A549 (cell line): Measurements from ENCODE around the gene TRAPPC12.

Experiments
- EHMT2 ChIP-seq: fragments of 200-600 bp; sonication (generic); IDR thresholded peaks from 2 replicates; pipeline ENCODE4 v1.6.1; 2016; ENCODE audit warnings: antibody characterized with exemption, low read depth, mild to moderate bottlenecking, moderate library complexity
- FOSL2 ChIP-seq, 2 experiments: fragments of 450-650 bp in 1 of 2; fragments of >200 bp in 1 of 2; sonication (Bioruptor Twin) in 1 of 2; formaldehyde crosslinking; IDR thresholded peaks; 2 replicates each; pipeline versions ENCODE4 v1.5.0 to v1.6.1; 2016 to 2020; ENCODE audit warnings: mild to moderate bottlenecking in 1 of 2, moderate library complexity in 1 of 2
- JUN ChIP-seq, 2 experiments: fragments of >200 bp; sonication (Bioruptor Twin); formaldehyde crosslinking; IDR thresholded peaks; 2 replicates in 1 of 2; 3 replicates in 1 of 2; pipeline ENCODE4 v1.6.1; 2016 to 2017
- JUNB ChIP-seq: fragments of >200 bp; sonication (Bioruptor Twin); formaldehyde crosslinking; IDR thresholded peaks from 2 replicates; pipeline ENCODE4 v1.6.1; 2016
- MAX ChIP-seq: IDR thresholded peaks from 2 replicates; pipeline ENCODE4 v1.6.1; 2012
- RAD21 ChIP-seq, 2 experiments: fragments of >200 bp in 1 of 2; sonication (Bioruptor Twin) in 1 of 2; formaldehyde crosslinking in 1 of 2; IDR thresholded peaks in 1 of 2; conservative IDR thresholded peaks in 1 of 2; 2 replicates in 1 of 2; 3 replicates in 1 of 2; pipeline ENCODE4 v1.6.1; 2012 to 2018; ENCODE audit warnings: inconsistent platforms in 1 of 2
- RARB ChIP-seq: fragments of 250-450 bp; sonication (Bioruptor Pico); IDR thresholded peaks from 2 replicates; pipeline ENCODE4 v1.8.0; 2021; ENCODE audit warnings: mild to moderate bottlenecking, moderate library complexity
- RCOR1 ChIP-seq: fragments of 150-350 bp; IDR thresholded peaks from 2 replicates; pipeline ENCODE4 v1.6.1; 2014; ENCODE audit warnings: antibody characterized with exemption, low read length, low read depth
- SMC3 ChIP-seq: fragments of >200 bp; sonication (Bioruptor Twin); formaldehyde crosslinking; IDR thresholded peaks from 3 replicates; pipeline ENCODE4 v1.6.1; 2018; ENCODE audit warnings: inconsistent platforms
- TF ChIP-seq, protein P1 (sequence below): fragments of >200 bp; sonication (Bioruptor Twin); formaldehyde crosslinking; IDR thresholded peaks from 3 replicates; pipeline ENCODE4 v1.5.1; 2016
- TF ChIP-seq, protein P2 (sequence below): fragments of 200-600 bp; sonication (generic); IDR thresholded peaks from 2 replicates; pipeline ENCODE4 v1.6.1; 2016; ENCODE audit warnings: antibody characterized with exemption, mild to moderate bottlenecking, moderate library complexity

- TF ChIP-seq, protein P1, sequence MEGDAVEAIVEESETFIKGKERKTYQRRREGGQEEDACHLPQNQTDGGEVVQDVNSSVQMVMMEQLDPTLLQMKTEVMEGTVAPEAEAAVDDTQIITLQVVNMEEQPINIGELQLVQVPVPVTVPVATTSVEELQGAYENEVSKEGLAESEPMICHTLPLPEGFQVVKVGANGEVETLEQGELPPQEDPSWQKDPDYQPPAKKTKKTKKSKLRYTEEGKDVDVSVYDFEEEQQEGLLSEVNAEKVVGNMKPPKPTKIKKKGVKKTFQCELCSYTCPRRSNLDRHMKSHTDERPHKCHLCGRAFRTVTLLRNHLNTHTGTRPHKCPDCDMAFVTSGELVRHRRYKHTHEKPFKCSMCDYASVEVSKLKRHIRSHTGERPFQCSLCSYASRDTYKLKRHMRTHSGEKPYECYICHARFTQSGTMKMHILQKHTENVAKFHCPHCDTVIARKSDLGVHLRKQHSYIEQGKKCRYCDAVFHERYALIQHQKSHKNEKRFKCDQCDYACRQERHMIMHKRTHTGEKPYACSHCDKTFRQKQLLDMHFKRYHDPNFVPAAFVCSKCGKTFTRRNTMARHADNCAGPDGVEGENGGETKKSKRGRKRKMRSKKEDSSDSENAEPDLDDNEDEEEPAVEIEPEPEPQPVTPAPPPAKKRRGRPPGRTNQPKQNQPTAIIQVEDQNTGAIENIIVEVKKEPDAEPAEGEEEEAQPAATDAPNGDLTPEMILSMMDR: no peak
- TF ChIP-seq, protein P2, sequence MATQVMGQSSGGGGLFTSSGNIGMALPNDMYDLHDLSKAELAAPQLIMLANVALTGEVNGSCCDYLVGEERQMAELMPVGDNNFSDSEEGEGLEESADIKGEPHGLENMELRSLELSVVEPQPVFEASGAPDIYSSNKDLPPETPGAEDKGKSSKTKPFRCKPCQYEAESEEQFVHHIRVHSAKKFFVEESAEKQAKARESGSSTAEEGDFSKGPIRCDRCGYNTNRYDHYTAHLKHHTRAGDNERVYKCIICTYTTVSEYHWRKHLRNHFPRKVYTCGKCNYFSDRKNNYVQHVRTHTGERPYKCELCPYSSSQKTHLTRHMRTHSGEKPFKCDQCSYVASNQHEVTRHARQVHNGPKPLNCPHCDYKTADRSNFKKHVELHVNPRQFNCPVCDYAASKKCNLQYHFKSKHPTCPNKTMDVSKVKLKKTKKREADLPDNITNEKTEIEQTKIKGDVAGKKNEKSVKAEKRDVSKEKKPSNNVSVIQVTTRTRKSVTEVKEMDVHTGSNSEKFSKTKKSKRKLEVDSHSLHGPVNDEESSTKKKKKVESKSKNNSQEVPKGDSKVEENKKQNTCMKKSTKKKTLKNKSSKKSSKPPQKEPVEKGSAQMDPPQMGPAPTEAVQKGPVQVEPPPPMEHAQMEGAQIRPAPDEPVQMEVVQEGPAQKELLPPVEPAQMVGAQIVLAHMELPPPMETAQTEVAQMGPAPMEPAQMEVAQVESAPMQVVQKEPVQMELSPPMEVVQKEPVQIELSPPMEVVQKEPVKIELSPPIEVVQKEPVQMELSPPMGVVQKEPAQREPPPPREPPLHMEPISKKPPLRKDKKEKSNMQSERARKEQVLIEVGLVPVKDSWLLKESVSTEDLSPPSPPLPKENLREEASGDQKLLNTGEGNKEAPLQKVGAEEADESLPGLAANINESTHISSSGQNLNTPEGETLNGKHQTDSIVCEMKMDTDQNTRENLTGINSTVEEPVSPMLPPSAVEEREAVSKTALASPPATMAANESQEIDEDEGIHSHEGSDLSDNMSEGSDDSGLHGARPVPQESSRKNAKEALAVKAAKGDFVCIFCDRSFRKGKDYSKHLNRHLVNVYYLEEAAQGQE: no peak
- TF ChIP-seq RCOR1: no peak
- TF ChIP-seq FOSL2 (IDR thresholded peaks at IDR 0.05): no peak
- no peak for TF ChIP-seq FOSL2 (CRISPR knock-in tag; IDR thresholded peaks at IDR 0.05)
- no peak for TF ChIP-seq RAD21 (conservative IDR thresholded peaks at IDR 0.05 in 1 of 2, IDR thresholded peaks at IDR 0.05 in 1 of 2)
- no peak for TF ChIP-seq JUNB
- no peak for TF ChIP-seq JUN (IDR thresholded peaks at IDR 0.05)
- TF ChIP-seq SMC3: no peak
- no peak for TF ChIP-seq EHMT2
- TF ChIP-seq RARB: no peak
- no peak for TF ChIP-seq MAX
Observed at GRCh38 chr2:3365219-3365618, 14.3 kb upstream of the TRAPPC12 start.
